ENCODE data around the gene DPPA2.

GRCh38 chr3:109336291-109336861 lies 20.1 kb upstream of the DPPA2 start:
- TF ChIP-seq CTCF (IDR thresholded peaks at IDR 0.05) (no peak), POLR2AphosphoS5 (IDR thresholded peaks at IDR 0.05; ENCODE audit: low read depth, low read length) (no peak), TCF7L2 (IDR thresholded peaks at IDR 0.05; ENCODE audit: low read depth, low read length) (no peak)

Measured in Panc1 (cell line).